ENCODE data around the gene PRR36.

- TF ChIP-seq CTCF (IDR thresholded peaks at IDR 0.05) (no peak), POLR2A (IDR thresholded peaks at IDR 0.05) (no peak)
Observed at GRCh38 chr19:7921967-7922835, 48.0 kb upstream of the PRR36 start.

Measured in Peyer's patch (tissue), 4 donors.